ENCODE data around the gene SCGB3A2.

DNA sequence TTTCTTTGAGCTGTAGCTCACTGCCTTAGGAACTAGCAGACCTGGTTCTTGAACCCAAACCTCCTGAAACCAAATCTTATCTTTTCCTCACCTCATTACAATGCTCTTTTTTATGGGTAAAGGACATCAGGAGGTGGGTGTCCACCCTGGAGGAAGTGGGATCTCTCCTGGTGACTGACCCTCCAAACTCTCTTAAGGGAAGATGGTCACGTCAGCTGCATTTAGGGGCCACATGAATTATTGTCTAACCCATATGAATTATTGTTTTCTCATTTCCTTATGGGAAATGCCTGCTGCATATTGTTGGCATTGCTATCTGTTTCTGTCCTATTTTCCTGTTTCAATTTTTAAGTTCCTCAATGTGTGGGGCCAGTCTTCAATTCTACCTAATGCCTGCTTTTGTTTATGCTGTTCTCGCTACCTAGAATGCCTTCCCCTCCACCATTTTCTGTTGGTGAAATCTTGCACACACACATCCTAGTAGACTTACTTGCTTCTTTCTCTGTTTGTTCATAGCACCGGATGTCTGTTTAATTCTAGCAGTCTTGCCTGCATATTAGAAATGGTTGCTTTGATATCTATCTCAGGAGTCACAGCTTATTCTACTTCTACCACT lies 25.0 kb upstream of the SCGB3A2 start:
- TF ChIP-seq POLR2AphosphoS5 (IDR thresholded peaks at IDR 0.05; ENCODE audit: low read depth, low read length): no peak
- TF ChIP-seq, protein P1, sequence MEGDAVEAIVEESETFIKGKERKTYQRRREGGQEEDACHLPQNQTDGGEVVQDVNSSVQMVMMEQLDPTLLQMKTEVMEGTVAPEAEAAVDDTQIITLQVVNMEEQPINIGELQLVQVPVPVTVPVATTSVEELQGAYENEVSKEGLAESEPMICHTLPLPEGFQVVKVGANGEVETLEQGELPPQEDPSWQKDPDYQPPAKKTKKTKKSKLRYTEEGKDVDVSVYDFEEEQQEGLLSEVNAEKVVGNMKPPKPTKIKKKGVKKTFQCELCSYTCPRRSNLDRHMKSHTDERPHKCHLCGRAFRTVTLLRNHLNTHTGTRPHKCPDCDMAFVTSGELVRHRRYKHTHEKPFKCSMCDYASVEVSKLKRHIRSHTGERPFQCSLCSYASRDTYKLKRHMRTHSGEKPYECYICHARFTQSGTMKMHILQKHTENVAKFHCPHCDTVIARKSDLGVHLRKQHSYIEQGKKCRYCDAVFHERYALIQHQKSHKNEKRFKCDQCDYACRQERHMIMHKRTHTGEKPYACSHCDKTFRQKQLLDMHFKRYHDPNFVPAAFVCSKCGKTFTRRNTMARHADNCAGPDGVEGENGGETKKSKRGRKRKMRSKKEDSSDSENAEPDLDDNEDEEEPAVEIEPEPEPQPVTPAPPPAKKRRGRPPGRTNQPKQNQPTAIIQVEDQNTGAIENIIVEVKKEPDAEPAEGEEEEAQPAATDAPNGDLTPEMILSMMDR (IDR thresholded peaks at IDR 0.05): no peak
